Transverse colon (tissue), 4 donors: Measurements from ENCODE around the gene FMR1. TPM values are rescaled to one million over a fixed set of nuclear protein-coding genes. Genes with fewer than 3 reads are reported as not detected.

ENCODE experiments used
- DNase-seq: peaks from one replicate; pipeline ENCODE4 v3.0.0-alpha.2; 2019
- H3K27ac ChIP-seq, 4 donors: fragments of 200-600 bp; sonication (generic); 2 replicates each; pipeline ENCODE4 v1.5.1; 2016 to 2018; ENCODE audit warnings: inconsistent platforms in 4 of 4
- H3K27me3 ChIP-seq: fragments of 200-600 bp; sonication (generic); 2 replicates; pipeline ENCODE4 v1.5.1; 2017; ENCODE audit warnings: inconsistent platforms
- H3K36me3 ChIP-seq, 4 donors: fragments of 200-600 bp; sonication (generic); 2 replicates each; pipeline ENCODE4 v1.5.1; 2017 to 2019; ENCODE audit warnings: inconsistent platforms in 4 of 4
- H3K4me1 ChIP-seq, 4 donors: fragments of 200-600 bp; sonication (generic); 2 replicates each; pipeline ENCODE4 v1.5.1; 2017 to 2020; ENCODE audit warnings: inconsistent platforms in 4 of 4
- H3K4me3 ChIP-seq, 4 donors: fragments of 200-600 bp; sonication (generic); 1 replicate in 1 of 4; 2 replicates in 3 of 4; pipeline versions ENCODE4 v1.5.1 to v1.6.1; 2017 to 2019; ENCODE audit warnings: inconsistent platforms in 4 of 4
- H3K9me3 ChIP-seq, 2 donors: fragments of 200-600 bp; sonication (generic); 2 replicates each; pipeline ENCODE4 v1.5.1; 2017 to 2019; ENCODE audit warnings: inconsistent platforms in 2 of 2
- CTCF ChIP-seq, 5 experiments: fragments of 200-600 bp in 3 of 5; fragments of 450-650 bp in 2 of 5; sonication (generic) in 3 of 5; IDR thresholded peaks; 1 replicate in 2 of 5; 2 replicates in 3 of 5; pipeline ENCODE4 v1.5.1; 2016 to 2017; ENCODE audit warnings: antibody characterized with exemption in 5 of 5, inconsistent platforms in 3 of 5, mild to moderate bottlenecking in 2 of 5, moderate library complexity in 1 of 5
- EP300 ChIP-seq: sonication (generic); formaldehyde crosslinking; IDR thresholded peaks from one replicate; pipeline ENCODE4 v1.6.1; 2017; ENCODE audit warnings: antibody characterized with exemption, low read depth
- POLR2A ChIP-seq: fragments of 450-650 bp; IDR thresholded peaks from one replicate; pipeline ENCODE4 v1.6.1; 2016; ENCODE audit warnings: antibody characterized with exemption, mild to moderate bottlenecking, moderate library complexity
- POLR2AphosphoS5 ChIP-seq, 3 donors: sonication (generic); formaldehyde crosslinking; IDR thresholded peaks; one replicate each; pipeline ENCODE4 v1.6.1; 2016; ENCODE audit warnings: antibody characterized with exemption in 3 of 3
- WGBS, 2 donors: methylation state at CpG; one replicate each; pipeline ENCODE4 v1.1.5; 2018; ENCODE audit warnings: low coverage in 1 of 2; 5-methylcytosine and 5-hydroxymethylcytosine counted together
- in situ Hi-C, 4 donors: fragments of 200-750 bp; cut with MboI; loops; one replicate each; pipeline versions ENCODE4 v1.15.0 to v1.15.1; 2017; ENCODE audit warnings: low sequenced_read_pairs in 3 of 4, low pct_ligation_motif_present in 1 of 4, low pct_unique_long_range_greater_than_20kb in 1 of 4
- intact Hi-C: fragments of 100-400 bp; cut with DNase I; formaldehyde crosslinking; loops from one replicate; pipeline ENCODE4 v1.15.1; 2023; ENCODE audit warnings: low total_unique reads
- total RNA-seq, 4 donors: library from RNA; depleted of rRNA; stranded (reverse); fragments of >200 nt; gene quantifications; one replicate each; pipeline ENCODE4 v1.1.0, GENCODE V29; 2016

The FMR1 gene
- total RNA-seq, 4 donors from 2014 or later = 14.9 to 61.8 (median 31.2) TPM

- Histone ChIP-seq H3K27me3 (no peaks in the 10 kb centered on the region), H3K4me1 (peaks cover 0 to 22% (median 4%) of the 10 kb centered on the region in 4 donors), H3K36me3 (no peaks in the 10 kb centered on the region), H3K27ac (no peak overlapping the region), H3K4me3 (no peak overlapping the region), H3K9me3 (no peaks in the 10 kb centered on the region)
- intact Hi-C loops = no loop called here
- in situ Hi-C loops = loop anchor here in 1 of 4 donors (25.0 kb wide), 1 partner anchor 1577 kb away; no protein-coding TSS in a partner anchor
- TF ChIP-seq POLR2A (no peak), POLR2AphosphoS5 (IDR thresholded peaks at IDR 0.05) (no peak), EP300 (no peak), CTCF (IDR thresholded peaks at IDR 0.05) (no peak)
- no peak for DNase-seq
- WGBS, 2 donors = 83% methylated on average over 9 of the region's 9 CpGs; no CpG with 5 or more reads in 1 of the 2 donors
These were observed 1.1 kb upstream of the FMR1 start for GRCh38 chrX:147910607-147911006.

- H3K9me3 ChIP-seq = no peaks in the 10 kb centered on the region
- DNase-seq = peak; percentile 24
- in situ Hi-C loops (loop anchor here in 1 of 4 donors (25.0 kb wide), 1 partner anchor 1575 kb away; no protein-coding TSS in a partner anchor), intact Hi-C loops (no loop called here)
- peaks cover 0 to 37% (median 5%) of the 10 kb centered on the region in 4 donors for H3K4me1 ChIP-seq
- no peaks in the 10 kb centered on the region for H3K27me3 ChIP-seq
- no peak for TF ChIP-seq POLR2AphosphoS5 (IDR thresholded peaks at IDR 0.05)
- no peak for TF ChIP-seq POLR2A
- TF ChIP-seq CTCF (IDR thresholded peaks at IDR 0.05) = no peak
- TF ChIP-seq EP300 = no peak
- H3K4me3 ChIP-seq = peak overlapping the region; percentile 29 to 78 (median 69)
- no peaks in the 10 kb centered on the region for H3K36me3 ChIP-seq
- H3K27ac ChIP-seq = peak overlapping the region; percentile 92 to 97 (median 94)
- 51% methylated on average over 58 of the region's 58 CpGs; no CpG with 5 or more reads in 1 of the 2 donors for WGBS, 2 donors
These were observed 528 bp downstream of the FMR1 start for GRCh38 chrX:147912093-147912801.

GRCh38 chrX:147913570-147913969, 1.9 kb downstream of the FMR1 start:
- Histone ChIP-seq H3K4me1 (peaks cover 0 to 43% (median 5%) of the 10 kb centered on the region in 4 donors), H3K4me3 (peak overlapping the region in 3 of 4 donors; percentile 60 to 78 (median 78))
- WGBS, 2 donors = 61% methylated on average over 3 to 6 of the region's 6 CpGs

More at GRCh38 chrX:147913570-147913969, 1.9 kb downstream of the FMR1 start:
- intact Hi-C loops (no loop called here), in situ Hi-C loops (loop anchor here in 1 of 4 donors (25.0 kb wide), 1 partner anchor 1574 kb away; no protein-coding TSS in a partner anchor)
- no peak for DNase-seq
- Histone ChIP-seq H3K36me3 (no peaks in the 10 kb centered on the region), H3K27ac (peak overlapping the region in 3 of 4 donors; percentile 92 to 97 (median 96)), H3K27me3 (no peaks in the 10 kb centered on the region), H3K9me3 (no peaks in the 10 kb centered on the region)
- TF ChIP-seq EP300 (no peak), CTCF (IDR thresholded peaks at IDR 0.05) (no peak), POLR2AphosphoS5 (IDR thresholded peaks at IDR 0.05) (no peak), POLR2A (no peak)
